Panc1 (cell line): Measurements from ENCODE around the gene SPATA45. TPM values are rescaled to one million over a fixed set of nuclear protein-coding genes. Genes with fewer than 3 reads are reported as not detected.
A peak's percentile ranks its signal among the peaks of the same experiment; 100 is the strongest.

Experiments
- ATAC-seq: fragments of 200-7000 bp; cut with Tn5 transposase; 2 replicates; pipeline ENCODE4 v1.9.1; 2020; ENCODE audit warnings: mild to moderate bottlenecking, moderate library complexity
- BruUV-seq: library from RNA; stranded (reverse); fragments of 400-500 nt; replicated peaks from 2 replicates; lab custom pipeline; 2021; lab: Mats Ljungman, UMichigan
- CTCF ChIA-PET: fragments of 300-600 bp; sonication (Branson Sonifier 250); formaldehyde crosslinking; loops from one replicate; lab custom pipeline; 2022; ENCODE audit warnings: antibody characterized with exemption; lab: Charles Lee
- POLR2A ChIA-PET: fragments of 300-600 bp; sonication (Branson Sonifier 250); formaldehyde crosslinking; loops from one replicate; lab custom pipeline; 2022; ENCODE audit warnings: antibody characterized with exemption; lab: Charles Lee
- DNase-seq: peaks from one replicate; pipeline ENCODE4 v3.0.0-alpha.2; 2010; ENCODE audit warnings: low read depth, low spot score
- H3K27ac ChIP-seq: 2 replicates; pipeline ENCODE4 v1.5.1; 2011; ENCODE audit warnings: mild to moderate bottlenecking, low read length, inconsistent platforms
- H3K27me3 ChIP-seq: fragments of 200-500 bp; sonication (Bioruptor generic); 2 replicates; pipeline ENCODE4 v1.6.0; 2014; ENCODE audit warnings: low read length, inconsistent platforms; ENCODE audit not compliant: control insufficient read depth, insufficient read depth
- H3K36me3 ChIP-seq: fragments of 200-500 bp; sonication (Bioruptor generic); 2 replicates; pipeline ENCODE4 v1.5.1; 2014; ENCODE audit warnings: inconsistent platforms, mild to moderate bottlenecking, low read length, moderate library complexity; ENCODE audit not compliant: control insufficient read depth, insufficient read depth
- H3K4me1 ChIP-seq: 2 replicates; pipeline ENCODE4 v1.5.1; 2011; ENCODE audit warnings: inconsistent platforms, mild to moderate bottlenecking, low read length, moderate library complexity; ENCODE audit not compliant: control insufficient read depth, insufficient read depth
- H3K4me3 ChIP-seq, 2 experiments: 2 replicates each; pipeline ENCODE4 v1.5.1; 2011 to 2012; ENCODE audit warnings: low read depth in 2 of 2, low read length in 2 of 2, mild to moderate bottlenecking in 2 of 2, inconsistent platforms in 1 of 2, moderate library complexity in 1 of 2
- H3K9me3 ChIP-seq: fragments of 200-500 bp; sonication (Bioruptor generic); 2 replicates; pipeline ENCODE4 v1.5.1; 2014; ENCODE audit warnings: low read depth, mild to moderate bottlenecking, inconsistent platforms, low read length, moderate library complexity; ENCODE audit not compliant: control insufficient read depth, insufficient read depth
- POLR2AphosphoS5 ChIP-seq: IDR thresholded peaks from 2 replicates; pipeline ENCODE4 v1.6.1; 2012; ENCODE audit warnings: mild to moderate bottlenecking, low read depth, low read length, moderate library complexity
- REST ChIP-seq, 2 experiments: IDR thresholded peaks; 2 replicates each; pipeline ENCODE4 v1.6.1; 2011 to 2012; ENCODE audit warnings: low read depth in 2 of 2, control low read depth in 1 of 2, low read length in 1 of 2, mild to moderate bottlenecking in 1 of 2, moderate library complexity in 1 of 2; ENCODE audit not compliant: insufficient read depth in 1 of 2
- SIN3A ChIP-seq: IDR thresholded peaks from 2 replicates; pipeline ENCODE4 v1.6.1; 2012; ENCODE audit warnings: low read depth, mild to moderate bottlenecking, low read length, moderate library complexity, borderline replicate concordance; ENCODE audit not compliant: insufficient read depth
- TCF7L2 ChIP-seq: IDR thresholded peaks from 2 replicates; pipeline ENCODE4 v1.6.1; 2011; ENCODE audit warnings: mild to moderate bottlenecking, low read depth, low read length, inconsistent platforms
- in situ Hi-C: cut with HindIII; loops from 2 replicates; pipeline ENCODE4 v1.10.0; 2016; ENCODE audit warnings: low sequenced_read_pairs, low pct_unique_long_range_greater_than_20kb
- intact Hi-C: fragments of 100-400 bp; cut with micrococcal nuclease; formaldehyde crosslinking; loops from one replicate; pipeline ENCODE4 v1.10.0; 2022; ENCODE audit not compliant: unreplicated experiment
- total RNA-seq: library from RNA; stranded (reverse); gene quantifications from one replicate; pipeline ENCODE4 v1.2.1, GENCODE V29; 2021; ENCODE audit not compliant: unreplicated experiment
- TF ChIP-seq, protein P1 (sequence below): fragments of 450-650 bp; IDR thresholded peaks from 2 replicates; pipeline ENCODE4 v1.5.1; 2017; ENCODE audit warnings: mild to moderate bottlenecking

The SPATA45 gene
- total RNA-seq, 1 experiment from 2014 or later, result not detected

DNA sequence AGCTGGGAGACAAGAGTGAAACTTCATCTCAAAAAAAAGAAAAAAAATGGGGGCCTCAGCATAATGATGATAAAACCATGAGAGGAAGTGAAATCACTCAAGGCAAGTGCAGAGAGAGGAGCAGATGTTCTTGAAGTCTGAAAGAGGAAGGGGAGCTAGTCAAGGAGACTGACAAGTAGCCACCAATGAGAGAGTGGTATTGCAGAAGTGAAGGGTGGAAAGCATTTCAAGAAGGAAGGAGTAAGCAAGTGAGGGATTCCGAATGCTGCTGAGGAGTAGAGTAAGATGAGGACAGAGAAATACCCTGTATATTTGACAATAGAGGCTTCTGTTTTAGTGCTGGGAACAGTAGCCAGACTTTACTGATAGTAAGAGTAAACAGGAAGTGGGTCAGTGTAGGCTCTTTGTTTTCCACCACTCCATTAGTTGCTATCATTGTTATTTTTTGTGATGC is 52.9 kb downstream of the SPATA45 start:
- DNase-seq (no peak), ATAC-seq (no peak)
- ChIA-PET CTCF (no interaction called here), POLR2A (no interaction called here)
- BruUV-seq, result no TSS peak
- intact Hi-C loops (no loop called here), in situ Hi-C loops (no loop called here)
- no peak overlapping the region for H3K4me3 ChIP-seq
- no peak for TF ChIP-seq REST (IDR thresholded peaks at IDR 0.05; ENCODE audit: insufficient read depth in 1 of 2, low read depth in 2 of 2, low read length in 1 of 2)
- no peak for TF ChIP-seq POLR2AphosphoS5
- no peak for TF ChIP-seq TCF7L2
- TF ChIP-seq SIN3A, result no peak
- TF ChIP-seq, protein P1, sequence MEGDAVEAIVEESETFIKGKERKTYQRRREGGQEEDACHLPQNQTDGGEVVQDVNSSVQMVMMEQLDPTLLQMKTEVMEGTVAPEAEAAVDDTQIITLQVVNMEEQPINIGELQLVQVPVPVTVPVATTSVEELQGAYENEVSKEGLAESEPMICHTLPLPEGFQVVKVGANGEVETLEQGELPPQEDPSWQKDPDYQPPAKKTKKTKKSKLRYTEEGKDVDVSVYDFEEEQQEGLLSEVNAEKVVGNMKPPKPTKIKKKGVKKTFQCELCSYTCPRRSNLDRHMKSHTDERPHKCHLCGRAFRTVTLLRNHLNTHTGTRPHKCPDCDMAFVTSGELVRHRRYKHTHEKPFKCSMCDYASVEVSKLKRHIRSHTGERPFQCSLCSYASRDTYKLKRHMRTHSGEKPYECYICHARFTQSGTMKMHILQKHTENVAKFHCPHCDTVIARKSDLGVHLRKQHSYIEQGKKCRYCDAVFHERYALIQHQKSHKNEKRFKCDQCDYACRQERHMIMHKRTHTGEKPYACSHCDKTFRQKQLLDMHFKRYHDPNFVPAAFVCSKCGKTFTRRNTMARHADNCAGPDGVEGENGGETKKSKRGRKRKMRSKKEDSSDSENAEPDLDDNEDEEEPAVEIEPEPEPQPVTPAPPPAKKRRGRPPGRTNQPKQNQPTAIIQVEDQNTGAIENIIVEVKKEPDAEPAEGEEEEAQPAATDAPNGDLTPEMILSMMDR, result no peak
- H3K9me3 ChIP-seq, result no peaks in the 10 kb centered on the region
- H3K27me3 ChIP-seq, result no peaks in the 10 kb centered on the region
- H3K36me3 ChIP-seq, result peaks cover 4% of the 10 kb centered on the region; the same call in 1 of the 2 replicates
- no peak overlapping the region for H3K27ac ChIP-seq
- H3K4me1 ChIP-seq, result peaks cover 8% of the 10 kb centered on the region; the same call in 1 of the 2 replicates

GRCh38 chr1:212792396-212792908 is 55.0 kb downstream of the SPATA45 start:
- BruUV-seq, result no TSS peak
- peak overlapping the region; percentile 81 for H3K27ac ChIP-seq
- DNase-seq (no peak), ATAC-seq (no peak)
- no peaks in the 10 kb centered on the region for H3K27me3 ChIP-seq
- intact Hi-C loops, result no loop called here
- peak overlapping the region; percentile 94 to 98 for H3K4me3 ChIP-seq
- ChIA-PET POLR2A (no interaction called here), CTCF (interaction anchor here (0.7 kb wide), 1 partner anchor 364 kb away, joined by 7 read pairs; no protein-coding TSS in a partner anchor)
- no peaks in the 10 kb centered on the region for H3K9me3 ChIP-seq
- TF ChIP-seq TCF7L2, result no peak
- in situ Hi-C loops, result no loop called here
- peaks cover 8% of the 10 kb centered on the region; the same call in 1 of the 2 replicates for H3K4me1 ChIP-seq
- peaks cover 4% of the 10 kb centered on the region for H3K36me3 ChIP-seq
